Astrocyte of the cerebellum (primary cell): ENCODE measurements around the gene CACNA1E.

Source experiments
- DNase-seq: peaks from one replicate; pipeline ENCODE4 v3.0.0-alpha.2; 2011; ENCODE audit warnings: low read depth
- H3K4me3 ChIP-seq: 2 replicates; pipeline ENCODE4 v1.5.1; 2011; ENCODE audit warnings: mild to moderate bottlenecking, low read depth, low read length, moderate library complexity
- CTCF ChIP-seq: IDR thresholded peaks from 2 replicates; pipeline ENCODE4 v1.5.1; 2012; ENCODE audit warnings: low read length, low read depth, moderate library complexity, mild to moderate bottlenecking; ENCODE audit errors: missing control alignments
- in situ Hi-C: cut with HindIII; loops from 2 replicates; pipeline ENCODE4 v1.10.0; 2017; ENCODE audit warnings: low sequenced_read_pairs

The CACNA1E gene

GRCh38 chr1:181483285-181484195 is at the start of gene CACNA1E:
Gene CACNA1E (plus strand): TSS chr1:181483517. CDS start chr1:181483745, 228 bp downstream.
- in situ Hi-C loops = no loop called here
- peak within 1 kb of the TSS; percentile 12 for H3K4me3 ChIP-seq
- no peak for TF ChIP-seq CTCF
- DNase-seq = no peak

GRCh38 chr1:181433931-181434330 is 49.4 kb upstream of the CACNA1E start:
- H3K4me3 ChIP-seq = no peak overlapping the region
- in situ Hi-C loops = no loop called here
- no peak for DNase-seq
- no peak for TF ChIP-seq CTCF

DNA sequence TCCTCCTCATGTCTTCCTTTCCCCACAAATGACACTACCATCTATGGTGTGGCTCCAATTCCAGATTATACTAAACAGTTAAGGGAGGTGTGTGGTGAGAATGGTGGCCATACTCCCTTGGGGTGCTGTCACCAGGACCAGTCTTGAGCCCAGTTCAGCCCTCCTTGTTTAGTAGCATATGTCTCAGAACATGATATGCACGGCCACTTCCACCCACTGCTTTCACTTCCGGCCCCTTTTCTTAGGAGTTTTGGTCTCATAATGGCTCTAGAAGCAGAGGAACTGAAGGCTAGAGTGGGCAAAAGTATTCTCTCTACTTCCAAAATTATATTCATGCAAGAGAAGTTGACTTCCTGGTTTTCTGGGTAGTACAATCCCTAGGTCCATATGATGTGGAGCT is 45.3 kb upstream of the CACNA1E start:
- no peak for DNase-seq
- no peak for TF ChIP-seq CTCF
- no peak overlapping the region for H3K4me3 ChIP-seq
- in situ Hi-C loops = no loop called here

DNA sequence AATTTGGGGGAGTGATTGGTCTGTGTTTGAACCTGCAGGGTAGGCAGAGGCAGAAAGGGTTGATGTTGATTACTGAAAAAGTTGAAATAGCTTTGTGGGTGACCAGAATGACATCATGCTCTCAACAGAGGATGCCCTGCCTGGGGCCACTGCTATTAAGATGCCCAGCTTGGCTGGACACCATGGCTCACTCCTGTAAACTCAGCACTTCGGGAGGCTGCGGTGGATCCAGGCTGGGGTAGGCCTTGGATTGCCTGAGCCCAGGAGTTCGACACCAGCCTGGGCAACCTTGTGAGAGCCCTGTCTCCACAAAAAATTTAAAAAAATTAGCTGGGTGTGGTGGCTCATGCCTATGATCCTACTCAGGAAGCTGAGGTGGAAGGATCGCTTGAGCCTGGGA is 42.8 kb upstream of the CACNA1E start:
- no peak overlapping the region for H3K4me3 ChIP-seq
- no peak for DNase-seq
- TF ChIP-seq CTCF = no peak
- in situ Hi-C loops = no loop called here

DNA sequence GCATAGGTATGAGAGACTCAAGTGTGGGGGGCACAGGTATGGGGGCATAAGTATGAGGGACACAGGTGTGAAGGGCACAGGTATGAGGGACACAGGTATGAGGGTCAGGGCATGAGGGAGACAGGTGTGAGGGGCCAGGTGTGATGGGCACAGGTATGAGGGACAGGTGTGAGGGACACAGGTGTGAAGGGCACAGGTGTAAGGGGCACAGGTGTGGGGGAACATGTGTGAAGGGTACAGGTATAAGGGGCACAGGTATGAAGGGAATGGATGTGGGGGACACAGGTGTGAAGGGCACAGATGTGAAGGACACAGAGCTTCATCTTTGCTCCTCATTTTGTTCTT is 41.2 kb upstream of the CACNA1E start:
- no peak for TF ChIP-seq CTCF
- in situ Hi-C loops = no loop called here
- DNase-seq = no peak
- no peak overlapping the region for H3K4me3 ChIP-seq

GRCh38 chr1:181443231-181443853 is 40.0 kb upstream of the CACNA1E start:
- in situ Hi-C loops = no loop called here
- no peak for DNase-seq
- no peak for TF ChIP-seq CTCF
- no peak overlapping the region for H3K4me3 ChIP-seq
